Skeletal muscle cell (primary cell): Measurements from ENCODE around the gene PCDH9.
A peak's percentile ranks its signal among the peaks of the same experiment; 100 is the strongest.

ENCODE experiments used
- DNase-seq: peaks from one replicate; pipeline ENCODE4 v3.0.0-alpha.2; 2010; ENCODE audit warnings: low read depth
- H3K4me3 ChIP-seq: 2 replicates; pipeline ENCODE4 v1.5.1; 2011; ENCODE audit warnings: low read depth, mild to moderate bottlenecking, control low read depth, low read length, moderate library complexity

PCDH9 gene

DNA sequence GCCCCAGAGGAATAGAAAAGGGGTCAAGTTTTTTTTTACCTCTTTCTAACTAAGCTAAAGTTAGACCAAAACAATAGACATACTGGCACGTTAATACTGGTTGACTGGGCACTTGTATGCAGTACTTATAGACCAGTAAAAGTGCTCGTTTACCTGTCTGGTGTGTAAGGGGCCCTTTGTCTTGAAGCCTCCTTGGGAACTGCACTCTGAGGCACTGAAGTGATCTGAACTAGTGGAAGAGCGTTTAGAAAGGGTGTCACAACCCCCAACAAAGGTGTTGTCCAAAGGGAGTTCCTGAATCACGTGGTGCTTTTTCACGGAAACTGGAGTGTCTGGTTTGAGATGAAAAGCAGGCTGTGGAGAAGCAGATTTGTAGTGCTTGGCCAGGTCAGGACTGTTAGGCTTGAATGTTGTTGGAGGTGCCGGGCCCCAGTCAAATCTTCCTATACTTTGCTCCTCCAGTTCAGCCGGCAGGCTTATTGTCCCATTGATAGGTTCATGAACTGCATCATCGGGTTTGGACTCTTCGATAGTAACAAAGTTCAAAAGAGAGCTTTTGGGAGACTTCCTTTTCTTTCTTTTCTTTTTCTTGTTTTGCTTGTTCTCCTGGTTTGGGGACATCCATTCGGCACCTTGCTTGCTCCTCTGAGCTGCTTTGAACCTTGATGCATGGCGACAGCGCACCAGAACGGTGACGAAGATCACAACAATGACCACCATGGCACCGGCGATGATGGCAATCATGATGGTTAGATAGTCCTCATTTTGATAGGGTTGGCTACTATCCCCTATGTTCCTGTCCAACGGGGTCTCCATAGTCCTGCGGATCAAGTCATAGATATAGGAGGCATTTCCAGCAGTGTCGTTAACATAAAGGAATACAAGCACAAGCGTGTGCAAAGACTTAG is 4.6 kb downstream of the PCDH9 start:
- no peak for DNase-seq
- peak overlapping the region; percentile 39 for H3K4me3 ChIP-seq

- DNase-seq, result peak; percentile 75
- peak overlapping the region; percentile 39 for H3K4me3 ChIP-seq
Measured at GRCh38 chr13:67224148-67224846, 5.8 kb downstream of the PCDH9 start.

GRCh38 chr13:67223742-67224141 is 6.4 kb downstream of the PCDH9 start:
- H3K4me3 ChIP-seq, result peak overlapping the region; percentile 39
- DNase-seq, result no peak

DNA sequence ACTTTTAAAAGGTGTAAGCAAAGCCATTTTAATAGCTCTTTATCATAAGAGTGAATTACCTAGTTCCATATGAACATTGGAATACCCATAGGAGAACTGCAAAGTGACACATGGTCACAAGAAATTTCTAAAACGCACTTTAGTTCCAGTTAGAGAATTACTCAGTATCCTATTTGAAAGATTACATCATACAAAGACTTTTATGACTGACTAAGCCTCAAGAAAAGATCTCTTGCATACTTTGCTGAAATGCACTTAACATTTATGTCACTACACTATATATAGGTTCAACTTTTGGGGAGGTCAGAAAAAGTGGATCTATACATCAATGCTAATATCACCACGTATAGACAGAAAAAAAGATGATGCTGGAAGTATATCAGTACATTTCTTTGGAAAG is 7.1 kb downstream of the PCDH9 start:
- DNase-seq, result no peak
- peak overlapping the region; percentile 16 for H3K4me3 ChIP-seq

- no peak for DNase-seq
Measured at GRCh38 chr13:67221630-67222226, 8.4 kb downstream of the PCDH9 start.

GRCh38 chr13:67219113-67219512 is 11.0 kb downstream of the PCDH9 start:
- no peak overlapping the region for H3K4me3 ChIP-seq
- no peak for DNase-seq

More at GRCh38 chr13:67221630-67222226, 8.4 kb downstream of the PCDH9 start:
- H3K4me3 ChIP-seq, result no peak overlapping the region

DNA sequence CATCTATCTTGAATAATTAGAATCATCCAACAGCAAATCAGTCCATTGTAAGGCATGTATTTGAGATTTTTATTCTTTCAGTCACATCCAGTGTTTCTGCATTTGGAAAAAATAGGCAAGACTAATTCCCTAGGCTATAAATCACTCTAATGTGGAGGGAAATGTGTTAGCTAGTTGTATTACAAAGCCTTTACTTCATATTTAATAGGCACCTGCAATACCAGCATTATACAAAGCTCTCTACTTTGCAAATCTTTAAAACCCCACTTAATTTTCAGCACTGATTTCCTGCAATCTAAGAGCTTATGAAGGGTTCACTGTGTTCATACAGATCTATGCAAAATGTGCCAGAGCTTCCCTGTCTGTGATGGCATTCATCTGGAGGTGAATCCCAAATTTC is 12.3 kb downstream of the PCDH9 start:
- no peak overlapping the region for H3K4me3 ChIP-seq
- no peak for DNase-seq

DNA sequence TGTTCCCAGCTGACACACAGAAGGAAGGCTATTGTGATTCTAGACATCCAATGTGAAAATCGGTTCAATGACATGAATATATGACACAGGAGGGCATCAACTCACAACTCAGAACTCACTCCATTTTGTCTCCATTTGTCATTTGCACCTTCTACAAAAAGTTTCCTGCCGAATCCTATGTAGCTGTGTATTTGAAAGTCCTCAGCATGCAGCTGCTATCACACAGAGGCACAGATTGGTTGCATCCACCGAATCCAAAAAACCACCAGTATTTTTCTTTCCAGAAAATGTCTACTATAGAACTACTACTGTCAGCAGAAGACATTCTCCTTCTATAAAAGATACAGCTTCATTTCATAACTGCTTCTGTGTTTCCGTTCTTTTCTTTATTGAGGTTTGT is 13.3 kb downstream of the PCDH9 start:
- DNase-seq, result no peak

DNA sequence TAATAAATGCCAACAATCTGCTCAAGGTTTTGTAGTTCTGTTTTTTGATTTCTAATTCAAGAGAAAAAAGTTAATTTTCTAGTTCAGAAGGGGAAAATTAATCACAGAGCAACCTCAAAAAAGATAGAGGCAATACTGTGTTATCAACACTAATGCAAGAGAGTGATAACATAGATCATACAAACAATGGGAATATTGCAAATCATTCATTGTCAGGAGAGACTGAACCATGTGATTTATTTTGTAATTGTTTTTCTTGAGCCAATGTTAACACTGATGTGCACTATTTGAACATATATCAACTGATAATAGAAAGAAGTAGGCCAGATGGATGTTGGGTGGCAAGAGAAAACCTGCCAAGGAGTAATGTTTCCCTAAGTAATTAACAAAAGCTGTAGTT is 19.9 kb downstream of the PCDH9 start:
- no peak overlapping the region for H3K4me3 ChIP-seq
- DNase-seq, result no peak

More for the DNA sequence above, 13.3 kb downstream of the PCDH9 start:
- H3K4me3 ChIP-seq, result no peak overlapping the region

DNA sequence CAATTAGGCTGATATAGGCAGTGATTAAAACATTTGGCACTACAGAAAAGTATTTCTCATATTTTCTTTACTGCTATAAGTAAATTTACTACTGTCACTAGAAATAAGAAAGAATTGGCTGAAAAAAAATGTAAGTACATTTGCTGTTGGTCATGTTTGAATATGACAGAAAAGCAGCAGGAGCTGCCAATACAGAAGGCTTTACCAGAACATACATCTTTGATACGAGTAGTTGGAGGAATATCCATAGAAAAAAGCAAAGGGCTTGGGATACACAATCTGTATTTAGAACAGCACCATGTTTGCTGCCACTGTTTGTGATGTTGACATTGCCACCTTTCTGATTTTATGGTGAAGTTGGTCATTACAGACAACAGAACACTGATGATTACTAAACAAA is 21.6 kb downstream of the PCDH9 start:
- H3K4me3 ChIP-seq, result no peak overlapping the region
- no peak for DNase-seq

- H3K4me3 ChIP-seq, result no peak overlapping the region
- no peak for DNase-seq
Measured at GRCh38 chr13:67204764-67205163, 25.4 kb downstream of the PCDH9 start.

DNA sequence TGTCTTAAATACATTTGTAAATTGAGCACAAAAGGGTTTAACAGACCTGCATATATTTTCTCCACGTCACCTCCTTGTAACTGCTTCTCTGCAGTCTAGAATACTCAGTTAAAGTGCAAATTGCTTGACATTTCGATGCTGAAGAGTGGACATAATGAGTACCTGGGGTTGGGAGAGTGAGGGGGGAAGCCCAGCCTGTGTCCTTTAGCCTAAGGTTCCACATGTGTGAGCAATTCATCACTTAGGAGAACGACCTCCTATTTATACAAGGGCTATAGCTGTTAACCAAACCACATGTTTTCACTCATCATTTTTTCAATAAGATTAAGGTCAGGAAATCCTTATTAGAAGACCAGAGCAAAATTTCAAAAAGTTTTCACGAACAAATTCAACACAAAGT is 29.5 kb downstream of the PCDH9 start:
- no peak overlapping the region for H3K4me3 ChIP-seq
- DNase-seq, result no peak

DNA sequence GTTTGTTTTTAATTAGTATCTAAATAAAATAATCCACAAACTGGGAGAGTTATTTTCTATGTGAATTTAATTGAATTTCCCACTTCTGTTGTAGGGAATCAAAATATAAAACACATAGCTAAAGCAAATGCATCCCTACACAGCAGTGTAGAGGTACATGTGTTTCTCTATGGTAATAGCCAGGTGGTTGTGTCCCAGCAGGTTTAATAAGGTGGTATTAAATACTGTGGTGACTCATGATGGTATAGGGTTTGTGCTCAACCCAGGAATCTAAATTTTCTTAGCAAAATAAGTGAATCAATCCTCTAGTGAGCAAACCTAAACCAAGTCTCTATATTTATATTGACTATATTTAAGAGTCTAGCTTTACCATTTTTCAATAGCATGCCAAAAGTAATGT is 30.0 kb downstream of the PCDH9 start:
- no peak overlapping the region for H3K4me3 ChIP-seq
- no peak for DNase-seq

GRCh38 chr13:67197704-67198103 is 32.4 kb downstream of the PCDH9 start:
- no peak overlapping the region for H3K4me3 ChIP-seq
- no peak for DNase-seq

DNA sequence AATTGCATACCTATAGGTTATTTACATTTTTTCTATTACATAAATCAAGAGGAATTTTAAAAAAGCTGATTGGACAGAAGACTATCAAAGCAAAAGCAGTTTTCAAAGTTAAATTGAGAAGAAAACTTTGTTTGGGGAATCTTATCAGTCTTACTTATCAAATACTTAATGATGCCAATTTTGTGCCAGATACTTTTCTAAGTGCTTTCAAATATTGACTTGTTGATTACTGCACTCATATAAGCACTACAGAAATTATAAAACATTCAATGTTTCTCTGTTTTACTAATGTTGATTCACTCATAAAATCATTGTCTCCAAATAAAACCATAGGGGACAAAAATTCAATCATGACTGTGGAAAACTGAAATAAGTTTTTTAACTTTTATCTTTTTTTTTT is 36.2 kb downstream of the PCDH9 start:
- H3K4me3 ChIP-seq, result no peak overlapping the region
- DNase-seq, result no peak

DNA sequence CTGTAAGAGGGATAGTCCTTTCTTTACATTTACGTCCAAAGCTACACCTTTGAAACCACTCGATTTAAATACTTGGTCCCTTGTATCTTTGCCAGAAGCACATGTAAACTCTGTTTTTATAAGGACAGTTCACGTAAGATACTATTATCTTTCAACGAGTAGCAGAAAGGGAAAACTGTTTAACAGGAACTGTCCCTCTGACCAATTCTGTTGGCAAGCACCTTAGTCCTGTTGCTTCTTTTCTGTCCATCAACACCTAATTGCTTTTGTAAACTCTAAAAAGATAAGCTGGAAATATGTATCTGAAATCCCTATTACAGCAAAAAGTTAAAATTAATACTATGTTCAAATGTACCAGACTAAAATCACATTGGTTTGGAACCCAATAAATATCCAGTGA is 37.4 kb downstream of the PCDH9 start:
- H3K4me3 ChIP-seq, result no peak overlapping the region
- DNase-seq, result no peak

GRCh38 chr13:67186995-67187569 is 43.1 kb downstream of the PCDH9 start:
- no peak overlapping the region for H3K4me3 ChIP-seq
- DNase-seq, result no peak

- no peak overlapping the region for H3K4me3 ChIP-seq
- DNase-seq, result no peak
Measured at GRCh38 chr13:67184247-67184646, 45.9 kb downstream of the PCDH9 start.

- no peak for DNase-seq
- H3K4me3 ChIP-seq, result no peak overlapping the region
Measured at GRCh38 chr13:67183151-67183550, 47.0 kb downstream of the PCDH9 start.

DNA sequence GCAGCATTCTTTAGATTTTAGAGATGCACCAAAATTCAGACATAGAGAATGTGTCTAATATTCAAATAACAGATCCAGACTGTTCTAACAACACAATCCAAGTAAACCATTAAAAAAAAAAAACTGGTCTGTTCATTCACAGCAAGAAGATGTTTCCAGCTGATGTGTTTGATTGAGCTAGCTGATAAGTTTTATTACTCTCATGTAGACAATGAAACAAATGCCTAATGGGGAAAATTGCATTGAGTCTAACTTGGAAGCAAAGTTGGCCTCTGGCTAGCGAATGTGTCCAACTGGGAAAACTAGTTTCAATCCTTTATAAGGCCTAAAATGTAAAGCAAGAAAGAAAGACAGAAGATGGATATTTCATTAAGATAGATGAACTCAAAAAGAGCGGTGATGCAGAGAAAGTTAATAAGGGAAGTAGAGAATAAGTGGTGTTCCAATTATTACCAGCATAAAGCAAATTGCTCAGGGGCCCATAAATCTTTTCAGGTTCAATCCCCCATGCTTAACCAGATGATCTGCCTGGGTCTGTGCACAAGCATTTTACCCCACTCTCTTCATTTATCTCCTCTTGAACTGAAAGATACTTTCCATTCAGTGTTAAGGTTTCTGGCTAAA is 54.2 kb downstream of the PCDH9 start:
- no peak for DNase-seq

More for the DNA sequence above, 54.2 kb downstream of the PCDH9 start:
- no peak overlapping the region for H3K4me3 ChIP-seq
